Measurements from ENCODE around the gene PUS7L.

- no peak for TF ChIP-seq EZH2 (IDR thresholded peaks at IDR 0.05; ENCODE audit: borderline replicate concordance, low read depth, low read length, poor library complexity, severe bottlenecking)
- TF ChIP-seq CTCF (conservative IDR thresholded peaks at IDR 0.05; ENCODE audit: low read depth, low read length): no peak
Measured at GRCh38 chr12:43760396-43760795, 1.8 kb upstream of the PUS7L start.
